NCI-H1105 treated with DMSO at 0.1 percent for 48 hours (cell line): Measurements from ENCODE around the gene OR6V1.

ENCODE experiments used
- DNase-seq: peaks from one replicate; lab custom pipeline; 2025; lab: John Stamatoyannopoulos, UW

Gene OR6V1

GRCh38 chr7:143052041-143052440 is at the start of gene OR6V1:
TSS of gene OR6V1 (plus strand) at chr7:143052341. CDS start at chr7:143052341, 0 bp downstream.
- DNase-seq: no peak

- DNase-seq: peak; percentile 7
Observed at GRCh38 chr7:143002898-143003297, 49.2 kb upstream of the OR6V1 start.

GRCh38 chr7:143003393-143004051 is 48.6 kb upstream of the OR6V1 start:
- DNase-seq: peak; percentile 68

- DNase-seq: no peak
Observed at GRCh38 chr7:143005632-143006260, 46.4 kb upstream of the OR6V1 start.

- peak; percentile 65 for DNase-seq
Observed at GRCh38 chr7:143008007-143008901, 43.9 kb upstream of the OR6V1 start.

- DNase-seq: no peak
Observed at GRCh38 chr7:143012001-143012400, 40.1 kb upstream of the OR6V1 start.

- DNase-seq: no peak
Observed at GRCh38 chr7:143012409-143012808, 39.7 kb upstream of the OR6V1 start.

- DNase-seq: no peak
Observed at GRCh38 chr7:143013473-143013872, 38.7 kb upstream of the OR6V1 start.

- DNase-seq: no peak
Observed at GRCh38 chr7:143013893-143014292, 38.2 kb upstream of the OR6V1 start.

- DNase-seq: no peak
Observed at GRCh38 chr7:143015084-143015483, 37.1 kb upstream of the OR6V1 start.

GRCh38 chr7:143015926-143016490 is 36.1 kb upstream of the OR6V1 start:
- no peak for DNase-seq

- no peak for DNase-seq
Observed at GRCh38 chr7:143016996-143017395, 35.1 kb upstream of the OR6V1 start.

- DNase-seq: no peak
Observed at GRCh38 chr7:143018931-143019330, 33.2 kb upstream of the OR6V1 start.

GRCh38 chr7:143023047-143023446 is 29.1 kb upstream of the OR6V1 start:
- DNase-seq: no peak

GRCh38 chr7:143025371-143025770 is 26.8 kb upstream of the OR6V1 start:
- DNase-seq: no peak

GRCh38 chr7:143027032-143027431 is 25.1 kb upstream of the OR6V1 start, which contains the start of gene OR9A2:
TSS of gene OR9A2 (minus strand) at chr7:143027132. CDS start at chr7:143027132, 0 bp downstream.
- no peak for DNase-seq

GRCh38 chr7:143027683-143028082 is 24.5 kb upstream of the OR6V1 start:
- no peak for DNase-seq

GRCh38 chr7:143038635-143039034 is 13.5 kb upstream of the OR6V1 start:
- no peak for DNase-seq

- no peak for DNase-seq
Observed at GRCh38 chr7:143040209-143040715, 11.9 kb upstream of the OR6V1 start.

- no peak for DNase-seq
Observed at GRCh38 chr7:143041346-143041745, 10.8 kb upstream of the OR6V1 start.

- no peak for DNase-seq
Observed at GRCh38 chr7:143042159-143042789, 9.9 kb upstream of the OR6V1 start.
